CD4-positive, alpha-beta T cell treated with Interleukin-4 for 4 hours (primary cell): ENCODE data around the gene BRD3.
A peak's percentile ranks its signal among the peaks of the same experiment; 100 is the strongest.

ENCODE experiments used
- DNase-seq: peaks from one replicate; pipeline ENCODE4 v3.0.0-alpha.2; 2020

The BRD3 gene

DNA sequence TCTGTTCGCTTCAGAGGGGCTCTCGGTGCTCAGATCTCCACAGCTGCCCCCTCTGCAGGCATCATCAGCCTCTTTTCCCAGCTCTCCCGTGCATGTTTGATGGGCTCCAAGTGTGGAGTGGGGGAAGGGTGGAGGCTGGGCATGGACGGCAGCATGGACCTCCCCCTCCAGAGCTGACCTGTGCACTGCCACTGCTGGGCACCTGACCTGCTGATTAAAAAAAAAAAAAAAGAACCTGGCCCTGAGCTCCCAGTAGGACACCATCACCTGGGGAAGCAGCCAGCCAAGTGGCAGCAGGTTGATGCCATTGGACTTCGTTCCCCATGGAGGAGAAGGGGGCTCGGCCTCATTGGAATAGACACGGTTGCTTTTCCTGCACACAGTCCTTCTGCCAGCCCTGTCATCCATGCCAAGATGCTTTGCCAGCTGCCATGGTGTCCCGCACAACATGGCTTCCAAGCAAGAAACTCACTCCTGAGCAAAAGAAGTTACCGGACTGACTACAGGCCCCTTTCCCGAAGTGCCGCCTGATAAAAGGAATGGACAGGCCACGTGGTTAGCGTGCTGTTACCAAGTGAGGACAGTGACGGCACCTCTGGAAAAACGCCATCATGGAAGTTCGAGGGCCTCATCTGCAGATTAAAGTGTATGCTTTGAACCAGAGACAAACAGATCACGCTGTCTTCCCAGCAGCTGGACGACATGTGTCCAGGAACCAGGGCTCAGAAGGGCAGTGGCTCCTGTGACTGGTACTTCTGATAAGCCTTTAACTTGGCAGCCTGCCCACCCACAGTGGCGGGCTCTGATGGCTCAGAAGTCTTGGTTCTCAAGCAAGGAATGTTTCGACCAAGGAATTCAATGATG, 57.3 kb downstream of the BRD3 start:
- no peak for DNase-seq

DNA sequence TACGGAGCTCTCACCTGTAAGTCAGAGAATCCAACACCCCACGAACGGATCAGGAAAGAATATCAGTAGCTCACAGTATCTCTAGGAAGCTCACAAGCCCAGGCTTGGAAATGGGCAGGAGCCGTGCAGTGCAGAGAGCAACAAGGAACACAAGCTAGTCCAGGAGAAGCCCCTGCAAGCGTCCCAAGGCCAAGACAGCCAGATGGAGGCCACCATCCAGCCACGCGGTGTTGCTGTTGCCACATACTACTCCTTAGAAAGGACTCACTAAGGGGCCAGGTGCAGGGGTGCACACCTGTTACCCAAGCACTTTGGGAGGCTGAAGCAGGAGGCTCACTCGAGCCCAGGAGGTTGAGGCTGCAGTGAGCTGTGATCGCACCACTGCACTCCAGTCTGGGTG, 60.3 kb downstream of the BRD3 start:
- no peak for DNase-seq

DNA sequence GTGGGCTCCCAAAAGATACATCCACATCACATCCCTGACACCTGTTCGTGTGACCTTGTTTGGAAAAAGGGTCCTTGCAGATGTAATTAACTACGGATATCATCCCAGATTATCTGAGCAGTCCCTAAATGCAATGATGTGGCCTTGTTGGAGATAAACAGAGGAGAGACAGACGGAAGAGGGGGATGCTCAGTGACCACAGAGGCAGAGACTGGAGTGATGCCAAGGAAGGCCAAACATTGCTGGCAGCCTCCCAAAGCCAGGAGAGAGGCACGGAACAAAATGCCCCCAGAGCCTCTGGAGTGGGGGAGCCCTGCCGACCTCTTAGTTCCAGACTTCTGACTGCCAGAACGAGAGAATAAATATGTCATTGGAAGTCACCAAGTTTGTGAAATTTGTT, 60.7 kb downstream of the BRD3 start:
- no peak for DNase-seq

- no peak for DNase-seq
Observed at GRCh38 chr9:134005381-134005780, 62.4 kb downstream of the BRD3 start.

DNA sequence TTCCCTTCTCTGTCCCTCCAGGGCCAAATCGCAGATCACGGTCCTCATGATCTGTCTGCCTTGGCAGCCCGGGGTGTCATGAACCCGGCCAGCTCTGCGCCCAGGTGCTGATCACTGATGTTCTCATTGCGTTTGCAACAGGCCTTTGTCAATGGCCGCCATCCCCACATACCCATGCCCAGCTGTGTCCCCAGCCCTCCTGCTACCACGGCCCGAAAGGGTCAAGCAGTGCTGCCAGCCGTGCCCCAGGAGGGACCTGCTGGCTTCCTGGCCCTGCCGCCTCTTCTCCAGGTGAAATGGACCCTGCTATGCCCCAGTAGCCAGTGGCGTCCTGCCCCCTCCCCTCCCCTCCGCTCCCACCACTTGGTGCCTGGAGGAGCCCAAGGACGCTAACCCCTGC, 62.9 kb downstream of the BRD3 start:
- no peak for DNase-seq

DNA sequence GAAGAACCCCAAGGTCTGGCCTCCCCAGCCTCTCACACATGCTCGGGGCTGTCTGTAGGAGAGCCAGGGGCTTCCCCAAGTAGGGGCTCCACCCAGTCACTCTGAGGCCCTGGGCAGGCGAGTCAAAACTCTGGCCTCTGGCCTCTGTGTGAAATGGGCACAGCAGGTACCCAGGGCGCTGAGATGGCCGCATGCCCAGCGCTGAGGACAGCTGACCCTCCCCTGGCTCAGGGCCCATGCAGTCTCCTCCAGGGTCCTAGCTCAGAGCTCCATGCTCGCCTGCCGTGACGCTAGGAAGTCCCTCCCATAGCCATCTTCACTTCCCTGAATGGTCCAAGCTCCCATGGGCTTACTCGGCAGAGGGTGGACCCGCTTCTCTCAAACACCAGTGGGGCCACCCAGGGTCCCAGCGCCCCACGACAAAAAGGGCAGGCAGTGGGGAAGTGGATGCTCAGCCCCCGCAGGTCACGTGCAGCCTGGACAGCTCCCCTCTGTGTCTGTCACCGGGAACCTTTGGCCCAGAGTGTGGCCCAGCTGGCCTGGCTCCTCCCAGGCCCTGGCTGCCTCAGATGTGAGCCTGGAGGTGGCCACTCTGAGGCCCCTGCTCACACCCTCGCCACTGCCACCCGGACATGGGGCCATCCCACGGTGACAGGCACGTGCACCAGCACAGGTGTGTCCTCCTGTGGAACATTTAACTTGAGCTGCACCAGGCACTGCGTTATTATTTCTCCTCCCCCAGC, 63.5 kb downstream of the BRD3 start:
- DNase-seq: no peak

GRCh38 chr9:134003237-134003636, 64.6 kb downstream of the BRD3 start:
- DNase-seq: no peak

DNA sequence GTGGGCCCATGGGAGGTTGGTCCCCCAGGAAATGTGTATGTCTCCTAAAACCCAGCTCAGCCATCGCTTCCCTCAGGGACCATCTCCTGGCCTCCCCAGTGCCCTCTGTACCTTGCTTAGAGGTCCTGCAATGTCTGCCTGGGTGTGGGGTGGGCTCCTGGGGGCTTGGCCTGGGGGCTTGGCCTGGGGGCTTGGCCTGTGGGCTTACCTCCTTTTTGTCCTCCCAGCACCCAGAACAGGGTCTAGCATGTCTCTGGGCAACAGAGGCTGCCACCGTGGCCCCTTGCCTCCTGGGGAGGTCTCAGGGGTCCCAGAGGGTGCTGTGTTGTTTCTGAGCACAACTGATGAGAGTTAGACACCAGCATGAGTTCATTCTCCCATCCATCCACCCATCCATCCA, 65.0 kb downstream of the BRD3 start:
- no peak for DNase-seq

DNA sequence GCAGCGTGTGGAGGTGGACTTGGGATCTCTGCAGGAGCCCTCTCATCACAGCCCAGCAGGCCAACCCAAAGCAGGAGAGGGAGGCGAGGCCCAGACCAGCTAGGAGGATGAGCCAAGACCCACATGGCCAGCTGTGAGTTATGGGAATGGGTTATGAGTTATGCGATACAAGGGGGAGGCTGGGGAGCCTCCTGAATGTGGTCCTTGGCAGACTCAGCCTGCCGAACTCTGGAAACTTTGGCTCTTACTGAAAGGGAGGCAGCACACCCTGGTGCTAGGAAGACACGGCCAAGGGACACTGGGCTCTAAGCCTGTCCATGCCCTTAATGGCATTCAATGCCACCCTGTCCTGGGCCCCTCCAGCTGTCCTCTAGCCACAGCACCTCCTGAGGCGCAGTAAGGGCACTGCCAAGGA, 68.0 kb downstream of the BRD3 start:
- no peak for DNase-seq

DNA sequence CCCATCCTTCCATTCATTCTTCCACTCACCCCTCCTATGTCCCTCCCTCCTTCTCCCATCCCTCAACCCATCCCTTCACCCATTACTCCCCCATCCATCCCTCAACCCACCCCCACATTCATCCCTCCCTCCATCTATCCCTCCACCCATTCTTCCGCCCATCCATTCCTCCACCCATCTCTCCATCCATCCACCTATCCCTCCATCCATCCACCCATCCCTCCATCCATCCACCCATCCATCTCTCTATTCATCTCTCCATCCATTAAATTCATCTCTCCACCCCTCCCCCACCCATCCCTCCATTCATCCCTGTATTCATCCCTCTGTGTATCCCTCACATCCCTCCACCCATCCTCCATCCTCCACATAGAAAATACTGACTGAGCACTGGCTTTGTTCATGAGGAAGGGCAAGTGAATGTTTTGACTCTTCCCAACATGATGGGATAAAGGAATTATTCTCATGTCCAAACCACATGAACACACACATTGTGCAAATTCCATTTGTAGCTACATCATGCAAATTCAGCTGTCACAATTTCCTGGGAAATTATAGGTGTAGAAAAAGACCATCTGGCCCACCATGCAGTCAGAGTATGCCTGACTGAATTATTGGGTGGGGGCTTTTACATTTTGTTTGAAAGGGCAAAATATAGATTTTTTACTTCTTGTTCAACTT, 68.8 kb downstream of the BRD3 start:
- no peak for DNase-seq

DNA sequence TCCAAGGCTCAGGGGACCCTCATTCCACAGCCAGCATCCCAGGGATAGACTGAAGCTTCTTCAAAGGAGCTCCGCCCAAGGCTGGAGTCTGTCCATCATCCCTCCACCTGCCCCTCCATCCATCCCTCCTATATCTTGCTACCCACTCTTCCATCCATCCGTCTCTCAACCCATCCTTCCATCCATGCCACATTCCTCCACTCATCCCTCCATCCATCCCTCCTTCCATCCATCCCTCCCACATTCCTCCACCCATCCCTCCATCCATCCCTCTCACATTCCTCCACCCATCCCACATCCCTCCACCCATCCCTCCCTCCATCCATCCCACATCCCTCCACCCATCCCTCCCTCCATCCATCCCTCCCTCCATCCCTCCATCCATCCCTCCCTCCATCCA, 70.2 kb downstream of the BRD3 start:
- DNase-seq: no peak

DNA sequence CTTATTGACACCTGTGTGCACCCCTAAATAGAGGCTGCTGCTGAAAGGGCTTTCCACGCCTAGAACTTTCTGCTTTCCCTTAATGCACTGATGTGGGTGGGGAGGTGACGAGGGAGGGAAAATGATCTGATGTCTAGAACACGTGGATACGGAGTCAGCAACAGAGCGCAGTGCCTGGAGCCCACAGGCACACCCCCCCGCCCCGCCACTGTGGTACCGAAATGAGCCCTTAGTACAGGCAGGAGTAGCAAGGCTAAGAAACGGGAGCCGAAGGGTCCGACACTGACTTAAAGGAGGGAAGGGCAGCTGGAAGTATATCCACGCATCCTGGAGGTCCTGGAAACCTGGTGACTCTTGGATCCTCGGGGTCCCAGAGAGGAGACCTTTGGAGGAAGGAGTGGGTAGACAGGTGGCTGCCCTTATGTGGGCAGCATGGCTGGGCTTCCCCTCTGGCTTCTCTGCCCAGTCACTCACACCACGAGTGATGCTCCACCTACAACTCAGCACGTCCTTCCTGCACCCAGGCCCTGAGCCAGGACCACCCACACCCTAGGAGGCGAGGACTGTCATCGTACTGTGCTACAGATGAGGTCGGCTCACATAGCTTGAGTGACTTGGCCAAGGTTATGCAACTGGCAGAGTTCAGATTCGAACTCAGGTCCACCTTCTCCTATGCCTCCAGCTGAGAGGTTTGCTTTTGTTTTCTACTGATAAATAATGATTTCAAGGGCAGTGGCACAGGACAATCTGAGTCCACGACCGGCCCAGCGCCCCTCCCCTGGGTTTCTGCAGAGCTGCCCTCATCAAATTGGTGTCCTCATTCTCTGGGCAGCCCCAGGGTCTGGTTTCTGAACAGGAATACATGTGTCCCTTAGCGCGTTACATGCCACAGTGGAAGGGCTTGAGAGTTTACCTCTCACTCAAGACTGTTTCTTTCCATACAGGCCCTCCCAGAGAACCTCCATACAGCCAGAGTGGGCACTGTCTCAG, 71.0 kb downstream of the BRD3 start:
- no peak for DNase-seq

DNA sequence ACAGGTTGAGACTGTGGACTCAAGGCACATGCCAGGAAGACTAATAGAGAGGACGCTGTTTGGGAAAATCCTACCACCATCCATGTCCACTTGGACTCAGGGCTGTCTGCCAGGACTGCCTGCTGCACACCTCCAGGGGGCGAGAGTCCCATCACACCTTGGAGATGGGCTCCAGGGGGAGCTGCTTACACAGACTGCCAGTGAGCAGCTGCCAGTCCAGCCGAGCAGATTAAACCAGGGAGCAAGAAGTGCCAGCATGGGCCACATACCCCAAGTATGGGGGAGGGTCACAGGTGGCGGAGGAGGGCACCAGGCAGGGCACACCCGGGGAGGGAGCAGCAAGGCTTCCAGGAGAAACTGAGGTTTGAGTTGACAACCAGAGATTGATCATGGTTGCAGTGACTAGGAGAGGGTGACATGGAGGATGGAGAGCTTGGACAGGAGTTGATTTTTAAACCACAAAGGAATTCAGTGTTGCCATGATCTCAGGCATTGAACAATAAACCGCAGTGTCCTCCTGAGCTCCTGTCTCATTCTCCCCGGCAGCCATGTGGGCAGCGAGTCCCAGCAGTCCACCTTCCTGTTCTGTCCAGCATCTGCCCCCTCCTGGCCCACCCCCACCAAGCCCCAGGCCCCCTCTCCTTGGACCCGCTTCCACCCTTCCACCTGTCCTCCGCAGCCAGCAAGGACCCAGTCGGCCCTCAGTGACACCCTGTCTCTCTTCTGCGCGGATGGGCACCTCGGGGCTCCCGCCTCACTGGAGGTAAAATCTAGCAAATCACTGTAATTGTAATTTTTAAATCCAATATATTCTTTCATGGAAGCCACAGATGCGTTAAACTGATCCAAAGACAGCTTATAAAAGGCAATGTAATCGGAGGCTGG, 72.6 kb downstream of the BRD3 start:
- DNase-seq: no peak

- DNase-seq: peak; percentile 59
Observed at GRCh38 chr9:133994353-133995011, 73.3 kb downstream of the BRD3 start.

DNA sequence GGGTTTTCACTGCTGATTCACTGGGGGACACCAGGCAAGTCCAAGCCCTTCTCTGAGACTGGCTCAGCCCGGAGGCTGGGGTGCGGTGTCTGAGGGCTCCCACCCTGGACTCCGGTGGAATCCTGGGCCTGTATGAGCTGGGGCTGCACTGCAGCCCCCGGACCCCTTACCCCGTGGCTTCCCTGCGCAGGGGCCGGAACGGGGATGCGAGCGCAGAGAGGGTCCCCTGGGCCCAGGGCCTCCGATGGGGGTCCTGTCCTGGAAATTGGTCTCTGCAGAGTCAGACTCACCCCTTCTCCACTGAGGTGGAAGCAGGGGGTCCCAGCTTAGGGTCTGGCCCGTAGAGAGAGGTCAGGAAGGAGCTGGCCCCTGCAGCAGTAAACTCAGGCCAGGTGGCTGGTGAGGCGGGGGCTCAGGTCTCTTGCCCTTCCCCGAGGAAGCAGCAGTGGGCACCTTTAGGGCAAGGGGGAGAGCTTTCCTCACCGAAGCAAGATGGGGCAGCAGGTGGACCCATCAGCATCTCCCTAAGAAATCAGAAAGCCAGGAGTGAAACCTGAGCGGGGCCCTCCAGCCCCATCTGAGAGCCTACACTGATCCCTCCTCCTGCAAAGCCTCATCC, 74.1 kb downstream of the BRD3 start:
- DNase-seq: no peak

GRCh38 chr9:133992780-133993634, 74.8 kb downstream of the BRD3 start:
- peak; percentile 46 for DNase-seq

GRCh38 chr9:133991964-133992779, 75.7 kb downstream of the BRD3 start, which contains the start of gene VAV2:
TSS of gene VAV2 (minus strand) at chr9:133992324. CDS start at chr9:133992278, 46 bp downstream.
- DNase-seq: peak; percentile 20

GRCh38 chr9:133991214-133991921, 76.5 kb downstream of the BRD3 start:
- no peak for DNase-seq
